Smooth muscle cell (in vitro differentiated cells): ENCODE data around the gene OBSCN. TPM values are rescaled to one million over a fixed set of nuclear protein-coding genes. Genes with fewer than 3 reads are reported as not detected.

Experiments used
- DNase-seq: peaks from one replicate; lab custom pipeline; 2025; ENCODE audit not compliant: unreplicated experiment; lab: John Stamatoyannopoulos, UW
- H2AFZ ChIP-seq: fragments of 200-600 bp; sonication (generic); 2 replicates; pipeline ENCODE4 v1.6.0; 2016; ENCODE audit warnings: antibody characterized with exemption, low read depth, mild to moderate bottlenecking
- H3F3A ChIP-seq: fragments of 200-600 bp; sonication (generic); 2 replicates; pipeline ENCODE4 v1.6.0; 2017; ENCODE audit warnings: antibody characterized with exemption, low read depth
- H3K27ac ChIP-seq: fragments of 200-600 bp; sonication (generic); 2 replicates; pipeline ENCODE4 v1.5.1; 2016; ENCODE audit warnings: low read depth, mild to moderate bottlenecking
- H3K27me3 ChIP-seq: fragments of 200-600 bp; sonication (generic); 2 replicates; pipeline ENCODE4 v1.6.1; 2016; ENCODE audit warnings: low read depth, mild to moderate bottlenecking
- H3K36me3 ChIP-seq: fragments of 200-600 bp; sonication (generic); 2 replicates; pipeline ENCODE4 v1.5.1; 2016; ENCODE audit warnings: low read depth
- H3K4me1 ChIP-seq: fragments of 200-600 bp; sonication (generic); 2 replicates; pipeline ENCODE4 v1.5.1; 2016; ENCODE audit warnings: low read depth
- H3K4me2 ChIP-seq: fragments of 200-600 bp; sonication (generic); 2 replicates; pipeline ENCODE4 v1.6.0; 2016; ENCODE audit warnings: mild to moderate bottlenecking
- H3K4me3 ChIP-seq: fragments of 200-600 bp; sonication (generic); 2 replicates; pipeline ENCODE4 v1.5.1; 2016; ENCODE audit warnings: mild to moderate bottlenecking
- H3K79me2 ChIP-seq: fragments of 200-600 bp; sonication (generic); 2 replicates; pipeline ENCODE4 v1.6.0; 2016; ENCODE audit warnings: low read depth, mild to moderate bottlenecking
- H3K9ac ChIP-seq: fragments of 200-600 bp; sonication (generic); 2 replicates; pipeline ENCODE4 v1.6.0; 2016; ENCODE audit warnings: low read depth
- H3K9me3 ChIP-seq: fragments of 200-600 bp; sonication (generic); replicated peaks from 2 replicates; pipeline ENCODE4 v1.5.1; 2016; ENCODE audit warnings: low read depth
- H4K20me1 ChIP-seq: fragments of 200-600 bp; sonication (generic); 2 replicates; pipeline ENCODE4 v1.6.0; 2016; ENCODE audit warnings: low read depth
- CTCF ChIP-seq: fragments of 200-600 bp; sonication (generic); IDR thresholded peaks from 2 replicates; pipeline ENCODE4 v1.5.1; 2017; ENCODE audit warnings: borderline replicate concordance, mild to moderate bottlenecking, antibody characterized with exemption; ENCODE audit not compliant: insufficient read depth, poor library complexity, severe bottlenecking
- WGBS: methylation state at CpG from one replicate; pipeline ENCODE4 v1.1.7; 2016; ENCODE audit warnings: low lambda C conversion rate; 5-methylcytosine and 5-hydroxymethylcytosine counted together
- polyA plus RNA-seq: library from polyadenylated mRNA; unstranded; fragments of >200 nt; fragmentation: Nextera tagmentation; extraction: Ambion mirVana; gene quantifications from 2 replicates; pipeline ENCODE4 v1.2.1, GENCODE V29; 2016
- total RNA-seq: library from RNA; depleted of rRNA; stranded (reverse); fragments of >200 nt; gene quantifications from 2 replicates; pipeline ENCODE4 v1.2.3, GENCODE V29; 2014

Gene OBSCN
- total and polyA plus RNA-seq, 2 experiments from 2014 or later, result 3.8 to 10.6 TPM

- TF ChIP-seq CTCF, result no peak
- DNase-seq, result no peak
- H3K79me2 ChIP-seq, result no peaks in the 10 kb centered on the region
- no peaks in the 10 kb centered on the region for H3F3A ChIP-seq
- no peaks in the 10 kb centered on the region for H3K4me1 ChIP-seq
- H3K9me3 ChIP-seq, result no peaks in the 10 kb centered on the region
- no peak overlapping the region for H3K27ac ChIP-seq
- no peaks in the 10 kb centered on the region for H3K27me3 ChIP-seq
- 90% methylated on average over 15 of the region's 18 CpGs for WGBS
- H3K9ac ChIP-seq, result no peak overlapping the region
- H3K4me2 ChIP-seq, result no peak overlapping the region
- H3K4me3 ChIP-seq, result no peak overlapping the region
- no peak overlapping the region for H2AFZ ChIP-seq
- no peaks in the 10 kb centered on the region for H4K20me1 ChIP-seq
- H3K36me3 ChIP-seq, result no peaks in the 10 kb centered on the region
These were observed 154.5 kb downstream of the OBSCN start for GRCh38 chr1:228362141-228362883.

DNA sequence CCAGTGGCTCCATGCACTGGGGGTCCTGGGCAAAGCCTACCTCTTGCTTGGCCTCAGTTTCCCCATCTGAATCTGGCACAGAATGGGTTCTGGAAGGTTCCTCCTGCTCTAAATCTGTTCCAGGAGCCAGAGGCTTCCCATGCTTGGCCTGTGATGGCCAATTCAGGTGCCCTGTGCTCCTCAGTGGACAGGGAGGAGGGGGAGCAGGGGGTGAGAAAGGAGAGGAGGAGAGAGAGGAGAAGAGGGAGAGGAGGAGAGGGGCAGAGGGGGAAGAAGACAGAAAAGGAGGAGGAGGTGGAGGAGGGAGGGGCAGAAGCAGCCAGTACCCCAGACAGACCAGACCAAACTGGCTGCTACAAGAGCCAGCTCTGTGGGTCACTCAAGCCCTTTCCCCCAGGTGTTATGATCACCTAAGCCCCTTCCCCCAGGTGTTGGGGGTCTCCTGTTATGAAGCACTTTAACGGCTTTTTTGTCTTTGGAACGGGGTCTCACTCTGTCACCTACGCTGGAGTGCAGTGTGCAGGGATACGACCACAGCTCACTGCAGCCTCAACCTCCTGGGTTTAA, 155.1 kb downstream of the OBSCN start:
- DNase-seq, result no peak
- WGBS, result 92% methylated on average over 4 of the region's 4 CpGs
- no peaks in the 10 kb centered on the region for H3K27me3 ChIP-seq
- no peaks in the 10 kb centered on the region for H4K20me1 ChIP-seq
- no peak overlapping the region for H3K4me2 ChIP-seq
- no peaks in the 10 kb centered on the region for H3F3A ChIP-seq
- H3K27ac ChIP-seq, result no peak overlapping the region
- H3K9me3 ChIP-seq, result no peaks in the 10 kb centered on the region
- no peak overlapping the region for H3K9ac ChIP-seq
- no peaks in the 10 kb centered on the region for H3K79me2 ChIP-seq
- no peaks in the 10 kb centered on the region for H3K4me1 ChIP-seq
- H2AFZ ChIP-seq, result no peak overlapping the region
- no peaks in the 10 kb centered on the region for H3K36me3 ChIP-seq
- TF ChIP-seq CTCF, result no peak
- H3K4me3 ChIP-seq, result no peak overlapping the region

- no peaks in the 10 kb centered on the region for H3K9me3 ChIP-seq
- H2AFZ ChIP-seq, result no peak overlapping the region
- 90% methylated on average over 9 of the region's 9 CpGs for WGBS
These were observed 155.8 kb downstream of the OBSCN start for GRCh38 chr1:228363686-228364067.

More at GRCh38 chr1:228363686-228364067, 155.8 kb downstream of the OBSCN start:
- DNase-seq, result no peak
- H3K79me2 ChIP-seq, result no peaks in the 10 kb centered on the region
- H3F3A ChIP-seq, result no peaks in the 10 kb centered on the region
- H3K9ac ChIP-seq, result no peak overlapping the region
- H3K4me1 ChIP-seq, result no peaks in the 10 kb centered on the region
- H4K20me1 ChIP-seq, result no peaks in the 10 kb centered on the region
- no peak overlapping the region for H3K27ac ChIP-seq
- TF ChIP-seq CTCF, result no peak
- H3K4me2 ChIP-seq, result no peak overlapping the region
- H3K27me3 ChIP-seq, result no peaks in the 10 kb centered on the region
- no peaks in the 10 kb centered on the region for H3K36me3 ChIP-seq
- H3K4me3 ChIP-seq, result no peak overlapping the region
